Measurements from ENCODE around the gene MPP3.

DNA sequence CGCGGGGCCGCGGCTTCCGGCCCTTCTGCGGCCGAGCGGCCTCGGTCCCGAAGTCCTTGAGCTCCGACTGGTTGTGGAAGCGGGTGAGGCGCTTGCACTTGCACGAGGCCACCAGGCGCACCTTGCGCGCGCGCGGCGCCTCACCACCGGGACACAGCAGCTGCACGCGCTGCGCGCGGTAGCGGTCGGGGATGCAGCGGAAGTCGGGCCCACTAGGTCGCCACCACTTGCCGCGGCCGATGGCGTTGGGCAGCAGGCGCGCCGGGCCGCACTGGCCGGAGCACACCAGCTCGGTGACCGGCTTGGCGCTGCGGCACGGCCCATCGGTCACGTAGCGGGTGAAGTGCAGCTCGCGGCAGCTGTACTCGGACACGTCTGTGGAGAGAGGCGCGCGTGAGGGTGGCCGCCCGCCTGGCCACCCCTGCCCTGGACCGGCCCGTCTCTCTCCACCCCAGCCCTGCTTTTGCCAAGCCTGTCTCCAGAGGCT, 77.5 kb downstream of the MPP3 start:
- TF ChIP-seq ZNF274 (IDR thresholded peaks at IDR 0.05; ENCODE audit: borderline replicate concordance, low read depth, low read length) (no peak), CTCF (IDR thresholded peaks at IDR 0.05 in 2 of 3, conservative IDR thresholded peaks at IDR 0.05 in 1 of 3; ENCODE audit: insufficient read depth in 2 of 3, low read depth in 1 of 3, low read length in 3 of 3) (no peak), MYC (IDR thresholded peaks at IDR 0.05; ENCODE audit: low read depth, low read length) (no peak), MYC (CRISPR knock-in tag; IDR thresholded peaks at IDR 0.05; ENCODE audit: borderline replicate concordance, low read depth) (no peak), CHD1 (IDR thresholded peaks at IDR 0.05; ENCODE audit: low read length) (no peak), ZNF431 (CRISPR knock-in tag; IDR thresholded peaks at IDR 0.05) (no peak), TCF7L2 (IDR thresholded peaks at IDR 0.05; ENCODE audit: low read depth, low read length) (no peak), BRCA1 (IDR thresholded peaks at IDR 0.05) (no peak), BRCA1 (CRISPR knock-in tag; IDR thresholded peaks at IDR 0.05) (no peak), YY1 (IDR thresholded peaks at IDR 0.05; ENCODE audit: borderline replicate concordance in 1 of 3, control insufficient read depth in 1 of 3, extremely low read depth in 1 of 3, insufficient read depth in 3 of 3, insufficient read length in 1 of 3, insufficient replicate concordance in 2 of 3, low read depth in 1 of 3, low read length in 2 of 3) (no peak), MAFK (IDR thresholded peaks at IDR 0.05; ENCODE audit: low read length) (no peak)
- TF ChIP-seq, protein P1, sequence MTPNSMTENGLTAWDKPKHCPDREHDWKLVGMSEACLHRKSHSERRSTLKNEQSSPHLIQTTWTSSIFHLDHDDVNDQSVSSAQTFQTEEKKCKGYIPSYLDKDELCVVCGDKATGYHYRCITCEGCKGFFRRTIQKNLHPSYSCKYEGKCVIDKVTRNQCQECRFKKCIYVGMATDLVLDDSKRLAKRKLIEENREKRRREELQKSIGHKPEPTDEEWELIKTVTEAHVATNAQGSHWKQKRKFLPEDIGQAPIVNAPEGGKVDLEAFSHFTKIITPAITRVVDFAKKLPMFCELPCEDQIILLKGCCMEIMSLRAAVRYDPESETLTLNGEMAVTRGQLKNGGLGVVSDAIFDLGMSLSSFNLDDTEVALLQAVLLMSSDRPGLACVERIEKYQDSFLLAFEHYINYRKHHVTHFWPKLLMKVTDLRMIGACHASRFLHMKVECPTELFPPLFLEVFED (CRISPR knock-in tag; conservative IDR thresholded peaks at IDR 0.05), result no peak
- TF ChIP-seq, protein P2, sequence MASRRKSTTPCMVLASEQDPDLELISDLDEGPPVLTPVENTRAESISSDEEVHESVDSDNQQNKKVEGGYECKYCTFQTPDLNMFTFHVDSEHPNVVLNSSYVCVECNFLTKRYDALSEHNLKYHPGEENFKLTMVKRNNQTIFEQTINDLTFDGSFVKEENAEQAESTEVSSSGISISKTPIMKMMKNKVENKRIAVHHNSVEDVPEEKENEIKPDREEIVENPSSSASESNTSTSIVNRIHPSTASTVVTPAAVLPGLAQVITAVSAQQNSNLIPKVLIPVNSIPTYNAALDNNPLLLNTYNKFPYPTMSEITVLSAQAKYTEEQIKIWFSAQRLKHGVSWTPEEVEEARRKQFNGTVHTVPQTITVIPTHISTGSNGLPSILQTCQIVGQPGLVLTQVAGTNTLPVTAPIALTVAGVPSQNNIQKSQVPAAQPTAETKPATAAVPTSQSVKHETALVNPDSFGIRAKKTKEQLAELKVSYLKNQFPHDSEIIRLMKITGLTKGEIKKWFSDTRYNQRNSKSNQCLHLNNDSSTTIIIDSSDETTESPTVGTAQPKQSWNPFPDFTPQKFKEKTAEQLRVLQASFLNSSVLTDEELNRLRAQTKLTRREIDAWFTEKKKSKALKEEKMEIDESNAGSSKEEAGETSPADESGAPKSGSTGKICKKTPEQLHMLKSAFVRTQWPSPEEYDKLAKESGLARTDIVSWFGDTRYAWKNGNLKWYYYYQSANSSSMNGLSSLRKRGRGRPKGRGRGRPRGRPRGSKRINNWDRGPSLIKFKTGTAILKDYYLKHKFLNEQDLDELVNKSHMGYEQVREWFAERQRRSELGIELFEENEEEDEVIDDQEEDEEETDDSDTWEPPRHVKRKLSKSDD (conservative IDR thresholded peaks at IDR 0.05; ENCODE audit: low read length), result no peak

Measured in K562 (cell line).